Anterior cingulate cortex (tissue), 58 donors: ENCODE results near the gene ERICH6B.
A peak's percentile ranks its signal among the peaks of the same experiment; 100 is the strongest.

Experiments
- DNase-seq, 58 donors: peaks; one replicate each; lab custom pipeline; 2025; lab: John Stamatoyannopoulos, UW

Gene ERICH6B

DNA sequence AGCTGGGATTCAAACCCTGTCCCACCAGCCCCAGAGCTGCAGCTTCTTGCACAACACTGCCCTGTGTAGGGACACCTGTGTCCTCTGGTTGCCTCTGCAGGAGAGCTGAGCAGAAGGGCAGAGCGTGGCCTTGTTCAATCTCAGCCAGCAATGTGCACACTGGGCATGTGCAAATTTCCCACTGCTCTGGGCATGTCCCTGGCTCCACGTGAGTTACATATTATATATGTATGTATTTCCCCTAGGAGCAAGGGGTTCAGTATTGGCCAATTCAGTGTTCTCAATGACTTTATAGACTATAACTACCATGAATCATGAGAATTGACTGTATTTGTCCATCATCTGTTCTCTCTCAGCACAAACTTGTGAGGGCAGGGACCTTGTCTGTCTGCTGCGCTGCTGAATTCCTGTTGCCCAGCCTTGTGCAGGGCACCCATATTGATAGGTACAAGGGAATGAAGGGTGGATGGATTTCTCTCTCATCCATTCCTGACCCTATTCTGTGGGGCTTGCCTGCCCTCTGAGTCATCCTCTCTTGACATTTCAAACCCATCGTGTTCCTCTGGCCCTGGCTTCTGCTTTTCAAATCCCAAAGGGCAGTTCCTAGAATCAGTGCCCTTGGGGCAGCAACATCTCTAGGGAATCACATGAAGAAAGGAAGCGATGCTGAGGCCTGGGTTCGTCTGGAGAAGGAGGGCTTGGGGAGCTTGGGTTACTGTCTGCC lies 69.7 kb downstream of the ERICH6B start:
- DNase-seq = no peak

DNA sequence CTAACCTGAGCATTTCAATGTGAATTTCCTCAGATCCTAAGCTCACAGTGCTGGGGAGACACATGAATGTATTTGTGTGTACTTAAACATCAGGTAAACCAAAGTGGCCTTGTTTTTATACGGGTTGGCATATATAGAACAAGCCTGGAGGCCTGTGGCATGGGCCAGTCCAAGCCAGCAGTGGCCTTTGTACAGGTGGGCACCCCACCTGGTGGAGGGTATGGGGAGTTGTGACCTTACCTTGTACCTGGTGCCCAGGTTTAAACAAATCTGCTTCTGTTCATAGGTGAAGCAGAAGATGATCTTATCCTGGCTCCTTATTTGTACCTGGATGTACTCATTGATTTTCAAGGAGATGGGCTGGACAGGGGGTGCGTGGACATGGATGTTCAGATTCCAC lies 71.0 kb downstream of the ERICH6B start:
- no peak for DNase-seq

DNA sequence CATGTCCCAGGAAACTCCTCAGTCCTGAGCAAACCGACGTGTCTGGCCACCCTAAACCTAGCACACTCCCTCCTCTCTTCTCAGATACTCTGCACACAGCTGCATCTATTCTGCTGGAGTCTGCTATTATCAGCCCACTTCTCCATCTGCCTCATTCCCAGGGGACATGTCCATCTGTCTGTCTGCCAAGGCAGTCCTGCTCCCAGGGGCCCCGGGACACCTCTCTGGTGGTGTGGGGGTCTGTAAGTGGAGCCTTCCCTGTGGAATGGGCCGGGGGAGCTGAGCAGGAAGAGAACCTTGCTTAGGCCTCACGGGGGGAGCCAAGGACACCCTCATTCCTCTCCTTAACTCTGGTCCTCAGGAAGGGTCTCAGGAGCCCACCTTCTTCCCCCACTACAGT lies 72.7 kb downstream of the ERICH6B start:
- DNase-seq = no peak

DNA sequence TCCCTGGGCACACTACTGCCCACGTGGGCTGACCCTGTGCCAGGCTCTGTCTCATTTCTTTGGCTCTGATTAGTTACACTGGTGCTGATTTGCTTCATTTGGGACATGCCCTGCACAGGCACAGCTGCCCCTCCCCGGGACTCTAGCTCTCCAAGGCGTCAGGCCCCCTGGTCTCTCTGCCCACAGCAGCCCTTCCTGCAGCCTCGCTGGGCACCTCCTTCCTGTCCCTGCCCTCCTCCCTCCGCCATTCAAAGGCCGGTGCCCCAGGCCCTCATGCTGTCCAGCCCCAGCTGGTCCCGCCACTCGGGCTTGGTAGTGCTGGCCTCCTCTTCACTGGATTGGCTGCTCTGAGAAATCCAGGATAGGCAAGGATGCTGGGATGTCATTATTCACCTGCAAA lies 73.1 kb downstream of the ERICH6B start:
- DNase-seq = no peak

DNA sequence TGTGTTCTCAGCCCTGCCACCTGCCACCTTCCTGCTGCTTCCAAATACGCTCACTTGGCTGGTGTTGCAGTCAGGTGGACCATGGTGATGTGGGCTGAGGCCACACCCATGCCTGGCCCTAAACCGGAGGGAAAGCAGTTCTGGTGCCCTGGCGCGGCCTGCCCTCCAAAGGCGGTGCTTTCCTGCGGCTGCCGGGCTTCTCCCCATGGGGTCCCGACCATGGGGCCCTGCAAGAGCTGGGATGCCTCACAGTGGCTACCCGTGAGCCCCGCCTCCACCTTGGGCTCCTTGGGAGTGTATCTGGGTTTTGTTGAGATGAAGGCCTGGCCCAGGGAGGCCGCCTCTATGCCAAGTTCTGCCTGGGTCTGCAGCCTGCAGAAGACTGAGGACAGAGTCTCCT lies 73.7 kb downstream of the ERICH6B start:
- DNase-seq = no peak

DNA sequence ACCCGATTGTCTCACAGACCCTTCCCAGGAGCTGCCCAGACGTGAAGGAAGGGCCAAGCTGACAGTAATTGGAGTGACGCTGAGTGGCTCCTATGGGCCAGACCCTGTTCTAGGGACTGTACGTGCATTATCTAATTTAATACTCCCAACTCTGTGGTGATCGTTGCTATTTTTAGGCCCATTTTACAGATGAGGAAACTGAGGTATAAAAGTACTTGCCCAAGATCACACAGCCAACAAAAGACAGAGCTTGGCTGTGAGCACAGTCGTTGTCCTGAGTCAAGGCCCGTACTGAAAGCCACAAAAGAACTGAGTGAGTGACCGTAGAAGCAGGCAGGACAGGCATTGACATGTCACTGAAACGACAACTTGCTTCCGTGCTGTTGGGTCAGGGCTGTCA lies 74.7 kb downstream of the ERICH6B start:
- DNase-seq = no peak

DNA sequence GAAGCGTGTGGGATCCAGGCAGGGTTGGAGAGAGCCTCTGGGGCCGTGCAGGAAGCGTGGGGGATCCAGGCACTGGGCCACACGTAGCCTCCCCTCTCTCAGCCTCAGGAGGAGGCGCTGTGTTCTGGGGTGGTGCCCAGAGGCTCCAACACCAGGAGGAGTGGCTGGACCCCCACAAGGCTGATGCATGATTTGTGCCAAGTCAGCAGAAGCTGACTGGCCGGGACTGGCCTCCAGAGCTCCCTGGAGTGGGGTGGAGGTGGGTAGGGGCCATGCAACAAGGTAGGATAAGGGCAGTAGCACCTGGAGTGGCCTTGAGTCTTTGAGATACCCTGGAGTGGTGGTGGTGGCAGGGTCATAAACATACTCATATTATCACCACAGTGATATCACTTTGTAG lies 75.3 kb downstream of the ERICH6B start:
- no peak for DNase-seq

DNA sequence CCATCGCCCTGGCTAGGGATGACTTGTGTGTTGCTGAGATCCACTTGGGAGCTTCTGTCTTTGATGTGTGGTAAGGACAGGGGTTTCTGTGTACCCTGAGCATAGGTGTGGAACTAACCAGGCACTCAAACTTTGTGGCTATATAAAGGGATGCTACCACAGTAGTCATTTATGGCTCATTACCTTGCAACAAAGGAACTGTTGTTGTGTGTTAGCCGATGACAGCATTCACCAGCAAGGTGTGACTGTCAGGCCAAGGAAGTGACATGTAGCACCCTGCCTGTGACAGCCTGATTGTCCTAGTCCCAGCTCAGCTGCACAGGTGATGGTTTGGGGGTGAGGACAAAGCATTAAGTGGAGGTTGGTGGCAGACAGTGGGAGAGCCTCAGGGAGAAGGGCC lies 77.2 kb downstream of the ERICH6B start:
- DNase-seq = no peak

DNA sequence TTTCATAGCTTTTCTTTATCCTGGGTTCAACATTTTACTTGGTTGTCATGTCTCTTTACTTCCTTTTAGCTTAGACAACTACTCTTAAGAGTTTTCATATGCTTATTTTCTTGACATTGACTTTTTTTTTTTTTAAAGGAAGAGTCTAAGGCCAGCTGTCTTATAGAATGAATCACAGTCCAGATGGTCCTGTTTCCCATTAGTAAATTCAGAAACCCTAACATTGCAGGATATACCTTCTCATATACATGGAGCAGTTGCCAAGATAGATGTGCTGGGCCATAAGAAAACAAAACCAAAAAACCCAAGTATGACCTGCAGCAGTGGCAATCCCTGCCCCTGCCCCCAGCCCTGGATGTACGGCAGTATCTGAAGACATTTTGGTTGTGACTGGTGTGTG lies 78.0 kb downstream of the ERICH6B start:
- DNase-seq = no peak

DNA sequence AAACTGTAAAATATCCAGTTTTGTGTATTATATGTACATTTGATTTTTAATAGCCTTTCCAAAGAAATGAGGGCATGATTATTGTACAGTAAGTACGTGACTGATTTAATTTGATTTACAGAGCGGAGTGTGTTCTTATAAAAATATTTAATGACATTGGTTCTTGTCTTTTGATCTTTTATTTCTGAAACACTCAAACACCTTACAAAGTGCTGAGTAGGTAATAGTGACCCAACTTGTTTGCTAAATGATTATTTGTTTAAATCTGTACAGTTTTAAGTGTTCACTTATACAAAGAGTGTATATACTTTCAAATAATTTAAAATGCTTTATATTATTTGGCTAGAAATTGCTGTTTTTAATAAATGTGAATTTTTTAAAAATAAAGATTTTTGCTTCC lies 79.3 kb downstream of the ERICH6B start:
- DNase-seq = no peak

DNA sequence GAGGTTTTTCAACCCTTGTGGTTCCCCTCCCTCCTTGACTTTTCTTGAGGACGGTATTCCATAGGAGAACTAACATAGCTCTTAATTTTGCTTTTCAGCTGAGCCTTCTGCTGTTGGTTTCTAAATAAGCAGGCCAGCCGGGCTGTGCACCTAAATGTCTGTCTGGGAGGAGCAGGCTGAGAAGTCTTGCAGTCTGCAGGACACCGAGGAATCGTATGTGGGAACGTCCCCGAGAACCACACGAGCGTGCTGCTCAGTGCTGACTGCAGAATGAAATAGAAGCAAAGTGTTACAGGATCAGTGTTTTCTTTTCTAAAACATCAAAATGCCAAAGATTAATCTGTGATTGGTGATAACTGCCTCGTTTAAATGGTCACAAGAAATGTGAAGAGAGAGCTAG lies 80.9 kb downstream of the ERICH6B start:
- DNase-seq = no peak

DNA sequence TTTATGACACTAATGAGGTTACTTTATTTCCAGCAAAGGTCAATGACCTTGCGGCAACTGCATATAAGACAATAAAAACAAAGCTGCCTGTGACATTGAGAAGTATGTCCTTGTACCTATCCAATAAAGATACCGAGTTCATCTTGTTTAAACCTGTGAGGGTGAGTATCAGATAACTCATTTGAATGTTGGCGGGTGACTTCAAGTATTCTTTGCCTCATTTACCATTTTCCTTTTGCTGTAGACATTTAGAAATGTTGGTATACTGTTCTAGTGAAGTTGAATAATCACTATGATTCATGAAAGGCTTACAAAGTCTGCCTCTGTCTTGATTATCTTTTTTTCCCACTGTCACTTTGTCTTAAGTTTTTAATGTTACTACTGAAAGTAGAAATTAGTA lies 85.8 kb downstream of the ERICH6B start:
- no peak for DNase-seq

DNA sequence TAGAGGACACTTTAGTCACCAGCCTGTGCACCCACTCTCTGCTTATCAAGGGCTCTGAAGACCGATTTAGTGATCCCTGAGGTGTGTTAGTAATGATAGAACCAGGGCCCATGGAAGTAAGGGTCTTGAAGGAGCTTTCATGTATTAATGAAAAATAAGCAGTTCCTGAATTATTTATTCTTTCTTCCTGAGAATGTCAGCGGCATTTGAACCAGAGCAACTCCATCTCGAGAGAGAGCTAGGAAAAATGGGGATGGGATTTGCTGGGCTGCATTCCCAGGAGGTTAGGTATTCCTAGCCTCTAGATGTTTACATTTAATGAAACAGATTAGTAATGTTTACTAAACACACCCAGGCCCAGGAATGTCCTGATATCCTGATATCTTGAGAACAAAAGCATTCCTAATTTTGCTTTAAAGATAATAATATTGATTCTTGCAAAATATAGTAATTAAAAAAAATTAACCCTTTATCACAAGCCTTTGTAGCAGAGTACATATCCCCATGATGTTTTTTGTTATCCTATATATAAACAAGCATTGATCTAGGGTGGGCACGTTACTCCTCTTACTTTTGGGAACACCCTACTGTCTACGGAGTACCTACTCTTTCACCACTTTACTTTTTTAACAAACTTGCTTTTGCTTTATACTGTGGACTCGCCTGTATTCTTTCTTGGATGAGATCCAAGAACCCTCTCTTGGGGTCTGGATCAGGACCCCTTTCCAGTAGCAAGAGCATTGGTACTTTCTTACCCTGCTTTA lies 87.7 kb downstream of the ERICH6B start:
- DNase-seq = no peak

DNA sequence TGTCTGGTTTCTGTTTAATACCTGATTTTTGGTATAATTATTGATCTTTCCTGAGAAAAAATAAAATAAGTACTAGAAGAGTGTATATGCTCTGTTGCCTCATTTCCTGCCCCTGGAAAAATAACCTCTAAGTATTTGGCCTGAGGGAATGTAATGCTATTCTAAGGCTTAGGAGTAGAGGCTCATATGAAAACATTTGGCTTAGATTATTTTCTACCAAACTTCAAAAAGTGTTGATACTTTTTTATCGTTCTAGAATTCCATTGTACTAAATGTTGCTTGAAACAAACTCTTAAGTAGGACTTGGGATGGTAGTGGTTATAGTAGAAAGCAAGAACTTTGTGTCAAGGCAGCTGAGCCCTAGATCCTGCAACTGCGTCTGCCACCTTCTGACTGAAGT lies 93.0 kb downstream of the ERICH6B start:
- DNase-seq = no peak

DNA sequence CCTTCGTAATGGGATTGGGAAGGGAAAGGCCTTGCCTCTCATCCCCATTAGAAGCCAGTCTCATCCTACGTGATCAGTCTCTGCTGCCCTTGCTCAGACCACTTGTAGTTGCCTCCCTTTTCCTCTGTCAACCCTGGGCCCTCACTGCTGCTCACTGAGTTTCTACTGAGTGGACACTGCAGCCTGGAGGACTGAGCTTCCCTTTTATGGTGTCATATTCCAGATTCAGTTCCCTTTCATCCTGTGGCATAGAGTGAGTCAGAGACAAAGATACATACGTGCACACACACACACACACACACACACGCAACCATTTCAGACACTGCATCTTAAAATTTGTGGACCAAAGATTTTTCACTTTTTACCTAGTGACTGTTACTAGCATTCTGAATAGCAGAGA lies 94.2 kb downstream of the ERICH6B start:
- DNase-seq = no peak

DNA sequence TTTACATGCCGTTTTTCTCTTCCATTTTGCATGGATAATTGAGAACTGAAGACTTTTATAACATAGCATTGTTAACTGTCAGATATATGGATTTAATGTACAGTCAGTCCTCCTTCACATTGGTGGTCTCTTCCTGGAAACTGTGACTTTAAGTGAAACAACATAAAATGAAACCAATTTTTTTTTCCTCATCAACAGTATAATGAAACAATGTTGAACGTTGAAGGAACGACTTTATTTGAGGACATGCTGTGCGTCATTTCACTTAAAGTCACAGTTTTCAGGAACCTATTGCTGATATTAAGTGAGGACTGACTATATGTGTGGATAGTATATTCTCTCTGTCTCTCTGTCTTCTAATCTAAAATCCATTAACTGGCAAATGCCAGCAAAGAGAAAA lies 96.0 kb downstream of the ERICH6B start:
- no peak for DNase-seq

DNA sequence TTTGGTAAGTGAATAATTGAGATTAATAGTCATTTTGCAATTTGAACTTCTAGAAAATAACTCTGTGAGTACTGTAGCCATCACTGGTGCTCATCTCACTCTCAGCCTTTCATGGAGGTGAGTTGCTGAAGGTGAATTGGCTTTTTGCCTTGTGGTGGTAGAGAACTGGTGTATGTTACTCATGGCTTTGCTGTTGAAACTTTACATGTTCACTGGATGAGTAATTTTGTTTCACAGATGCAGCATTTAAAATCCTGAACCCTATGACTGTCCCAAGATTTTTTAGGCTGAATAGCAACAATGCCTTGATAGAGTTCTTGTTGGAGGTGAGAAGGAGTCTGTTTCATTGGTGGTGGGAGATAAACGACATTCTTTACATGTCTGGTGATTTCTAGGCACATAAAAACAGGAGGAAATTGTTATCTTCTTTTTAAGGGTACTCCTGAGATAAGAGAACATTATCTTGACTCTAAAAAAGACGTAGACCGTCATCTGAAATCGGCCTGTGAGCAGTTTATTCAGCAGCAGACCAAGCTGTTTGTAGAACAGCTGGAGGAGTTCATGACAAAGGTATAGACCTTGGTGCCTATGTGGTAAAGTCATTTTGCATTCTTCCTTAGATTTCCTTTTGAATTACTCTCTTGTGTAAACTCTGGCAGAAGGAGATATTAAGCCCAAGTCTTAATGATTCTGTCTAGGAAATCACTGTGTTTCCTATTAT lies 96.9 kb downstream of the ERICH6B start:
- no peak for DNase-seq

DNA sequence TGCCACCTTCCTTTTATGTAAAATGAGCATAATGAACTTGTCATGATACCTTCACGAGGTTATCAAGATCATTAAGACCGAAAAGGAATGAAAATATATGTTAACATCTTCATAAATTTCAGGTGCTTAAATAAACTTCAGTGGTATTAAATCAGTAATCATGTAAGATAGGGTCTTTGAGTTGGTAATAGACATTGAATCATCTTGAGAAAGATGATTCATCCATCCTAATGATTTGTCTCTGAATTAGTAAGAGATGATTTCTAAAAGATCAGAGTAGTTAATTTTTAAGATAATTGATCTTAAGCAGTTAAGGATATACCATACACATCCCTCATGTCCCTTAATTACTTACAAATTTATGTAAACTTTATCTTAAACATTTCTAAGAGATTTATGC lies 98.8 kb downstream of the ERICH6B start:
- DNase-seq = no peak

DNA sequence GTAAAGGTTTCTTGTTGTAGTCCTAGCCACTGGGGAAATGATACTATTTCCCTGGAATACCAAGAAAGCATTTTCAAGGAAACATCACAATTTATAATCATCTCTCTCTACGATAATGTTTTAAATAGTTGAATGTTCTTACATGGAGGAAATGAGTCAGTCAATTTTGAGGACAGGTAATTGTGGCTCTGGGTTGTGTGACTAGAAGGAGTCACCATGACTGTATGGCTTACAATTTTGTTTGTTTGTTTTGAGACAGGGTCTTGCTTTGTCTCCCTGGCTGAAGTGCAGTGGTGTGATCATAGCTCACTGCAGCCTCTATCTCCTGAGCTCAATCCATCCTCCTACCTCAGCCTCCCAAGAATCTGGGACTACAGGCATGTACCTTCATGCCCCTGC lies 103.4 kb downstream of the ERICH6B start:
- DNase-seq = no peak

DNA sequence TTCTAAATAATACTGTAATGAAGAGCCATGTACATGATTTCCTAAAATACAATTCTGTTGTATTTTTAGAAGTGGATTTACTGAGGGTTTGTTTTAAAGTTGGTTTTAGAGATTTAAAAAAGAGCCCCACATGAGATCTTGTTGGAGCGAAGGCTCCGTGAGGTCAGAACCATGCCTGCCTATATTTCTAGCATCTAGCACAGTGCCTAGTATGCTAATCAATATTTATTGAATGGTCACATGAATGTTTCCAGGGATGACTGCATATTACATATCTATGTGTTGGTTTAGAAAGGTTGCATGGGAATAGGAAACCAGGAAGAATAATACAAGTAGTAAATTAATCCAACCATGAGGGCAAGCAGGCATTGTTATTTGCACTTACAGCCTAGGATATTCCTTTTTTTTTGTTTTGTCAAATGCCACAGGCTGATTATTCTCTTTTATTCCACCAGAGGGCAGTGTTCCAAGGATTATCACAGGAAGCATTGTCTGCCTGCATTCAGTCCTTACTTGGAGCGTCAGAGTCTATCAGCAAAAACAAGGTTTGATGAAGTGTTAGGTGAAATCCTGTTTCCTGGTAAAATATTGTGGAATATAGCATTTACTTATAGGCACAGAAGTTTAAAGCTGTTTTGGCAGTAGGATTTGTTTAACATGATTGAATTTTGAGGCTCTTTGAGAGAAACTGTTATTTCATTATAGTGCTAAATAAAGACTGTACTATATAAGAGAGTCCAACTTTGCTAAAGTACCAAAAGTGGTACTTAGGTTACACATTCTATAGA lies 104.0 kb downstream of the ERICH6B start:
- DNase-seq = peak in 10 of 58 donors; percentile 2 to 67 (median 16)

DNA sequence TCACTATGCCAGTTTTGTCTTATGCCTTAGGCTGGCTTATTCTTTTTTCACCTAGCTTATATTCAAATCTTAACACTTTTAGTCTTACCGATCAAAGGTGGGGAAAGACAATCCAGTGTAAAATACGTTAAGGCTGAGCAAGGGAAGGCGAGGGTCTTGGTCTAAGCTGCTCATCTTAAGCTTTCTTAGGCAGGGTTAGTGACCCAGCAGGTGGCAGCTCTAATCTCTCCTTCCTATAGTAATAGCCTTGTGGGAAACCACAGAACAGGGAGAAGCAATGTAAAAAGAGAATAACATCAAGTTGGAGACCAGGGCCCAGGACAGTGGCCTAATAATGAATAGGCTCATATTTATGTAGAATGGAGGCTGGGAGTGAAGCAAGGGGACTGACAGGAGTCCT lies 104.9 kb downstream of the ERICH6B start:
- DNase-seq = no peak
